Breast epithelium (tissue), 3 donors: ENCODE measurements around the gene CSRNP2.

ENCODE experiments used
- CTCF ChIP-seq, 3 donors: fragments of 450-650 bp; IDR thresholded peaks; one replicate each; pipeline ENCODE4 v1.5.1; 2016 to 2017; ENCODE audit warnings: antibody characterized with exemption in 3 of 3, mild to moderate bottlenecking in 3 of 3, moderate library complexity in 3 of 3
- POLR2A ChIP-seq: fragments of 450-650 bp; IDR thresholded peaks from one replicate; pipeline ENCODE4 v1.6.1; 2016; ENCODE audit warnings: antibody characterized with exemption, mild to moderate bottlenecking, moderate library complexity
- POLR2AphosphoS5 ChIP-seq, 3 donors: sonication (generic); formaldehyde crosslinking; IDR thresholded peaks; one replicate each; pipeline ENCODE4 v1.6.1; 2017; ENCODE audit warnings: antibody characterized with exemption in 3 of 3

DNA sequence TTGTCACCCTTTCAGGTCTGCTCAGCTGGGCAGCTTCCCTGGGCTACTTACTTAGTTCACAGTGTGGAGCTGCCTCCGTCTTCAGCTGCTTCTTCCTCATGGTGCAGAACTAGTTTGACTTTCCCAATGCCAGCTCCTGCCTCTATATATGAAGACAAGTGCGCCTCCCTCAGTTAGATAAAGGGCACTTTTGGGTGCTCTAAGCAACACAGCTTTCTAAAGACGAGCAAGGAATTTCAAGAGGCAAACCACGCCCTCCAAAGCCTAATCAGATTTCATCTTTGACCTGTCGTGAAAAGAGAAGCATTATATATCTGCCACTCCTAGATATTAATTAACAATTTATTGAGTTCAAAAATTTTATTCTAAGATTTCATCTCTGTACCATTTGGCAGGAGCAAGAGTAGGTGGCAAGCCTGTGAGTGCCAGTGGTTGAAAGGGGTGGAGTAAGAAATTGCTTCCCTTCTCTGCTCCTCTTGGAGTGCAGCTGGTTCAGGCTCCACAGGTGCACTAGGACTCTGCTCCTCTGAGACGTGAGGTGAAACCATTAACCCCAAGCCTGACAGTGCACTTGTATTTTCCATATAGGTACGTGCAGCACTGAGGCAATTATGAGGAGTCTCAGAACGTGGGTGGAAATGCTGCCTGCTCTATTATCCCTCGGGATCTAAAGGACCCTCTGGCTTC, 55.1 kb downstream of the CSRNP2 start:
- TF ChIP-seq CTCF (IDR thresholded peaks at IDR 0.05) (peak in 2 of 3 donors; percentile 35 to 39), POLR2A (no peak), POLR2AphosphoS5 (IDR thresholded peaks at IDR 0.05) (peak in 1 of 3 donors; percentile 17)
